COLO668 (cell line): ENCODE results near the gene TPD52L1.
A peak's percentile ranks its signal among the peaks of the same experiment; 100 is the strongest.
"Not testable (repeated sequence)": the region's sequence is repeated elsewhere in the genome, so short reads cannot be mapped to it uniquely, and the experiment has no call there.

Experiments used
- DNase-seq: peaks from one replicate; lab custom pipeline; 2025; ENCODE audit not compliant: unreplicated experiment; lab: John Stamatoyannopoulos, UW

TPD52L1 gene

DNA sequence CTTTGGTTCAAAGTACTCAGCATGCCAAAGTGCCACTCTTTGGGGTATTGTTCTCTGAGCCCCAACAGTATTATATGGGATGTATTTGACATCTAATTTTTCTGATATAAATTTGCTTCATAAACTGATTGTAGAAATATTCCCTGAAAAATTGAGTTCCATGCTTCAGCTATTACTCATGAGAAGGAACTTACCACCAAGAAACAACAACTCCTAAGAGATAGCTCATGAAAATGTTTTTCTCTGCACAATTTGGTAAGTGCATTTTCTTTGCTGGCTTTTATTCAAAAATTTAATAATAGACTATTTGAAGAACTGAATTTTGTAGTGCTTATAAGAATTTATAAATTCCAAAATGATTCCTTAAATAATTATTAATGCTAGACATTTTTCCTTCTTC is 12.8 kb upstream of the TPD52L1 start:
- DNase-seq = no peak

DNA sequence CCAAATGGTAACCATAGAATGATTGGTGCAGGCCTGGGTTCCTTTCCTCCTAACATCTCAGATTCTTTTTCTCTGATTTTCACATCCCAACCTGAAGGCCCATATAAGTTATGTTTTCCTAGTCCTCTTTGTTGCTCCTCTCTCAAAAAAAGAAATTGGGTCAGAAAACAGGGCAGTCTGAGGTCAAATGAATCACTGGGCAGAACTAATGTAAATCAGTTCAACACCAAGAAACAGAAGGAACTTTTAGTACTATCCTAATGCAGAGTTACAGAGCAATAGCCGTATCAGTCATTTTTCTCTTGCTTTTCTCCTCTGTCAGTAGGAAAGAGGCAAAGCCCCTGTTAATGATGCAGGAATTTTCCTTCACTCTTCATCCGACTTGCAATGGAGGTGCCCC is 11.0 kb upstream of the TPD52L1 start:
- no peak for DNase-seq

DNA sequence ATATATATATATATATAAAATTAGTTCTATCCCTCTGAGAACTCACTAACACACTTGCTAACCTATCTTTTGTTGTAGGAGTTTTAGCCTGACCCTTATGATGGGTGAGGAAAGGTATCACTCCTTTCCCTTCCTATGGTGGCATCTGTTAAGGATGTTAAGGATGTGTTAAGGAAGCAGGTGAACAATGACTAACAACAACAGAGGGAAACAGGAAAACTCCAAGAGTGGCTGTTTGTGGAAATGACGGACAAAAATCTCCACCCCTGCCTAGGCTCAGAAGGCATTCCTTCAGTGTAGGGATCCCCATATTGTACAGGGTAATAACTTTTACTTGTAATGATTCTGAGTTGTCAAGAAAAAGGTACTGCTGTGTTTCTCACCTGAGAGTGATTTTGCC is 8.8 kb upstream of the TPD52L1 start:
- no peak for DNase-seq

DNA sequence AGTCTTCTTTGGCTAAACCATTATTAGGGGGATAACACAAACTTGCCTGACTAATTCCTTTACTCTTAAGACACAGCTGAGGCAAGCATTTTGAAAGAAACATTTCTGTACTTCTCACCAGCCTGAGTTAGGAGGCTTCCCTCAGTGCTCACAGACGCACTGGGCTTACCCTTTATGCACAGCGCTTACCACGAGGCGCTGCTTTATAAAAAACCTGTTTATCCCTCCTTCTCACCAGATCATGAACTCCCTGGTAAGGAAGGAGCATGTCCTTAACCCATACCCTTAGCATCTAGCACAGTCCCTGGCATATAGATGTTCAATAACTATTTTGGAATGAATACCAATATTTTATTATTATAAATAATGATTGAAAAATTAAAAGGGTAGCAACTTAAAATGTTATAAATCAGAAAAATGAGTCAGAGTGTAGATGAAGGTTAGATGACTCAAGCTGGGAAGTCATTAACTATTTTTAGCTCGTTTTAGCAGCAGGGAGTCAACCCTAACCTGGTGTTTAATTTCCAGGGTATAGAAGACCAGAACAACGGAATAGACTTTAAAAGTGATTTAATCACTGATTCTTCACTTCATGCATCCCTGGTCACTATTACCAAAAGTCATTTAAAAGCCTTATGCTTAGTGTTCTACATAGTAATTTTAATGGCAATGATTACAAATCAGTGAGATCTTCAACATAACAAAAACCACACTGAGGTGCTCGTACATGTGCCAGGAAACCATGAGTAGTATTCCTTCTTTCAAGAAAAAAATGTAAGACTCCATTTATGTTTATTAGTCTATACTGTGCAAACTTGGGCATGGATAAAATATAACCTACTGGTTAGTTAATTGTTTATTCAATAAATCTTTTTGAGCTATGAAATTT is 4.1 kb upstream of the TPD52L1 start:
- no peak for DNase-seq

DNA sequence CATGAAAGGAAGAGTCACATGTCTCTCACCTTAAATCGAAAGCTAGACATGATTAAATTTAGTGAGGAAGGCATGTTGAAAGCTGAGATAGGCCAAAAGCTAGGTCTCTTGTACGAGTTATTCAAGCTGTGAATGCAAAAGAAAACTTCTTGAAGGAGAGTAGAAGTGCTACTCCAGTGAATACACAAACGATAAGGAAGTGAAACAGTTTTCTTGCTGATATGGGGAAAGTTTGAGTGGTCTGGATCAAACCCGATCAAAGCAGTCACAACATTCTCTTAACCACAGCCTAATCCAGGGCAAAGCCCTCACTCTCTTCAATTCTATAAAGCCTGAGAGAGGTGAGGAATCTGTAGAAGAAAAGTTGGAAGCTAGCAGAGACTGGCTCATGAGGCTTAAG is 1.9 kb upstream of the TPD52L1 start:
- no peak for DNase-seq

DNA sequence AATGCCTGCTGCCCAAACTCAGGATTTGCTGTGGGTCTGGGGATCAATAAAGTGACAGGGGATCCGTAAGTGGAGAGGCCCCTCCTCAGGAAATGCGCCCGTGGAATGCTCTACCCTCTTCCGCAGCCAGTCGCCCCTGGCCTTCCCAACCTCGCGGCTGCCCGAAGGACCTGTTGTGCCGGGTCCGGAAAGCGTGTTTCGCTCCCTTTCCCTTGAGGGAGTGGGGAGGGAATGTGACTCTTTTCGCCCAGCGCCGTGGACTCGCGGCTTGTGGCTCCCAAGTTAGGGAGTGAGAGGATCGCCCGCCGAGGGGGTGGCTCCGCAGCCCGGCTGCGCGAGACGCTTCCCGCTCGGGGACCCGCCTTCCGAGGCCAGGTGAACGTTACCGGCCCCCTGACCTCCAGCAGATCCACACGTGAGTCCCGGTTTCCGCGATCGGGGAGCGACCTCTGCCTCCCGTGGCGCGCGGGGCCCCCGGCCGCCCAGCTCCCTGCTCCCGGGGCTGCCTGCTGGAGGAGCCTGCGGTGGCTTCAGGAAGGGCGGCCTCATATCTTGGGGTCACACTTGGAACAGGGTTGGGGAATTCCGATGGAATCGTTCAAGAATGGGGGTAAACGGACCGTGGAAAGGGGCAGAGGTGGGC is 666 bp downstream of the TPD52L1 start:
- DNase-seq = peak; percentile 25

DNA sequence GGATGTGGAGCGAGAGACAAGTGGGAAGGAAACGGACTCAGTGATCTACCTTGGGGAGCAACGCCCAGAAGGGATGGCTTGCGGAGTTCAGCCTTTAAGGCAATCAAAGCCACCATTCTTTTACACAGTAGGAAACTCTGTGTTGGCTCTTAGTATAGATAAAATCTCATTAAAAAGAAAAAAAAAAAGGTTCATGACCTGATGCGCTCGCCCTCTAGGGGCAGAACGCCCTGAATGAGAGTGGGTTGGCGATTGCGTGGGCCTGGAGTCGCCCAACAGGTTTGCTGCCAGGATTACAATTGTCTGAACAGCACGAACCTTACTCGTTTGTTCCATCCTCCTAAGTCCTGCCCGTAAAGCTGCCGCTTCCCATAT is 1.2 kb downstream of the TPD52L1 start:
- DNase-seq = peak; percentile 10

DNA sequence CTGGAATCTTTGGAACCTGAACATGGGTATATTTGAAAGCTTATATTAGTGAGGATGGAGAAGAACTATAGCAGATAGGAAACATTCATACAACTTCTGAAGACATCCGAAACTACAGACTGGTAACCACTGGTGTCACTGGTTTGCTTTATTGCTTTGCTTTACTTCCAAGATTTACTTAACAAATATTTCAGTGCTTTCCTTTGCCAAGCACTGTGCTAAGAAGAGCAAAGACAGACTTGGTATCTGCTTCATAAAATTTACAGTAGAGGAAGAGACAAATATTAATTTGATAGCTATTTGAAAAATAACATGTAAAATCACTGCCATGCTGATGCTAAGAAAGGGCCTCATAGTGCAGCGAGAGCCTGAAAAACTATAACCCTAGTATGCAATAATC is 1.8 kb downstream of the TPD52L1 start:
- no peak for DNase-seq

DNA sequence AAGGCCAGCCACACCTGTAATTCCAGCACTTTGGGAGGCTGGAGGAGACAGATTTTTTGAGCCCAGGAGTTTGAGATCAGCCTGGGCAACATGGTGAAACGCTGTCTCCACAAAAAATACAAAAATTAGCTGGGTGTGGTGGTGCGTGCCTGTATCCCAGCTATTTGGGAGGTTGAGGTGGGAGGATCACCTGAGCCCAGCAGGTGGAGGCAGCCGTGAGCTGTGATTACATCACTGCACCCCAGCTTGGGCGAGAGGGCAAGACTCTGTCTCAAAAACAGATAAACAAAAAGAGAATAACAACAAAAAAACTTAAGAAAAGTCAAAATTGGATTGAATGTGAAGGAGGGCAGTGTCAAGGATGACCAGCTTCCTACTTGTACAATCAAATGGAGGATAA is 2.9 kb downstream of the TPD52L1 start:
- DNase-seq = no peak

DNA sequence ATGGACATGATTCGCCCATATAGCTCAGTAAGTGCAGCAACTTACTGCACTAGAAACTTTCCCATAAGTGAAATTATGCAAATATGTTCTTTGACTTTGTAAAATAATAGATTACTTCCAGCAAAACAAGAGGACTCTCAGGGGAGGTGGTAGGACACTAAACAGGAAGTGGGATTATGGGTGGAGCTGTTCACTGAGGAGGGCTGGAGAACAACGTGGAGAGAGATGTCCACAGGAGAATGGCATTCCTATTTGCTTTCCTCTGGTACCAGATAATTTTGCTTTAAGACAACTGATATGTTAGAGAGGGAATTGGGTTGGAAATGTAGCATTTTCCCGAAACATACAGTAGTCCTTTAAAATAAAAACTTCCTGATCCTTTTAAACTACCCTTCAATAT is 3.7 kb downstream of the TPD52L1 start:
- DNase-seq = no peak

DNA sequence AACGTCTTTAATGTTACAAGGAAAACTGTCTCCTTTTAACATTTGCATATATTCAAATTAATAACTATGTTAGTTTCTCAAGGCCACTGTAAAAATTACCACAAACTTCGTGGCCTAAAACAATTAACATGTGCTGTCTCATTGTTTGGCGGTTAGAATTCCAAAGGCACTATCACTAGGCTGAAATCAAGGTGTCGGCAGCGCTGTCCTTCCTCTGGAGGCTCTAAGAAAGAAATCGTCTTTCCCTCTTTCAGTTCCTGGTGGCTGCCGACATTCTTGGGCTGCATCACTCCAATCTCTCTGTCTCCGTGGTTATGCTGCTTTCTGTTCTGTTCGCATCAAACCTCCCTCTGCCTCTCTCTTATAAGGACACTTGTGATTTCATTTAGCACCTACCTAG is 4.2 kb downstream of the TPD52L1 start:
- no peak for DNase-seq

DNA sequence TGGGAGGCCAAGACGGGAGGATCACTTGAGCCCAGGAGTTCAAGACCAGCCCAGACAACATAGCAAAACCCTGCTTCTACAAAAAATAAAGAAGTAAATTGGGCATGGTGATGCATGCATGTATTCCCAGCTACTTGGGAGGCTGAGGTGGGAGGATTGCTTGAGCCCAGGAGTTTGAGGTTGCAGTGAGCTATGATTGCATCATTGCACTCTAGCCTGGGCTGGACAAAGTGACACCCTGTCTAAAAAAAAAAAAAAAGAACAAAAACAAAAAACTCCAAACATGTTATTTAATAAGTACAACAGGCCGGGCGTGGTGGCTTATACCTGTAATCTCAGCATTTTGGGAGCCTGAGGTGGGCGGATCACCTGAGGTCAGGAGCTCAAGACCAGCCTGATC is 9.8 kb downstream of the TPD52L1 start:
- not testable (repeated sequence) for DNase-seq

DNA sequence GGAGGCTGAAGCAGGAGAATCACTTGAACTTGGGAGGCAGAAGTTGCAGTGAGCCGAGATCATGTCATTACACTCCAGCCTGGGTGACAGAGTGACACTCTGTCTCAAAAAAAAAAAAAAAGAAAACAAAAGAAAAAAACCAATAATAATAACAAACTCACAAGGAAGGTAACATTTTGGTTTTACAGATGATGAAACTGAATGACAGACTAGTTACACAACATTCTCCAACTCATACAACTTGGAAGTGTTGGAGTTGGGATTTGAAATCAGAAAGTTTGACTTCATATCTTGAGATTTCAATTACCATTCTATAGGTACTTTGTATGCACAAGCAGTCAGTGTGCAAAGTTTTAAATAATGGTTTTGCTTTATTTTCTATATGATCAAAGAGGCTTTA is 10.2 kb downstream of the TPD52L1 start:
- DNase-seq = no peak

DNA sequence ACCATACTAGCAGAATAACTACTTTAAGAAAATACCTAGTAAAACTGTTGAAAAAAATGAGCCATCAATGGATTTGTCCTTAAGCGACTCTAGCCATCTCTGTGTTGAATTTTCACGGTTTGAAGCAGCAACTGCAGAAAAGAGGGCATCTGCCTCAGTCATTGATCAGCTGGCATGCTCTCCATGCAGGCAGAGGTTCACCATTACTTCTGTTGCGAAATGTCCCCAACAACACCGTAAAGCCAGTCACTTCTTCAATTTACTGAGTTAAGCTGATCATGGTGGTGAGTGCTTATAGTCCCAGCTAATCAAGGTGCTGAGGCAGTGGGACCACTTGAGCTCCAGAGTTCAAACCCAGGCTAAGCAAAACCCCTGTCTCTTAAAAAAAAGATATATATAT is 11.1 kb downstream of the TPD52L1 start:
- DNase-seq = no peak

DNA sequence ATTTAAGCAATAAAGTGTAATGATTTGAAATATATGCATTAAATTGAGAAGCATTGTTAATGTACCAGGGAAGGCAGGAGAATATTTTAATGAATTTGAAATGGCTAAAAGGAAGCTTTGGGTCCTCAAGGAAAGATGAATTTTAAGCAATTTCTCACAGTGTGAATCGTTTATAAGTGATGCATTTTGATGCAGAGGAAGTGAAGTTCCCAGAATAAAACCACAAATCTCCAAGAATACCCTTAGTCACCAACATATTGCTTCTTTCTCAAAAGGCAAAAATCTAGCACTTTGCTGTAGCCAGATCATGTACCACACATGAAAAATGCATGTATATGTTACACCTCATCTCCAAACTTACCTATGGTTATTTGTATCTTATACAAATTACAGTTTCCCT is 11.7 kb downstream of the TPD52L1 start:
- no peak for DNase-seq

DNA sequence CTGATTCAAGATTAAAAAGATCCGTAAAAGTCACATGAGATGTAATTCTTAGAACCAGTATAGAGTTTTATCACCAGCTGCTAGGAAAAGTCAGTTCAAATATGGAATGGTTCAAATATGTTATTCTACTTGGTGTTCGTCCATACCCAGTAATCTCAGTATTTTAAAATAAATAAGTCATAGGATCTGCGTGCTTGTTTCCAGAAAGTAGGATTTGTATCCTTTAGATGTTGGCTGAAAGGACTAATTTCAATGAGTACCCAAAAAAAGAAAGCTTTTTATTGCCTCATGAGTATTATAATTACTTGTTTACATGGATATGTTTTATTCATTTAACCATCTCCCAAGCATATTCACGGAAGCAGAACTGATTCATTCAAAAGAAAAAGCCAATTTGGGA is 12.2 kb downstream of the TPD52L1 start:
- no peak for DNase-seq

DNA sequence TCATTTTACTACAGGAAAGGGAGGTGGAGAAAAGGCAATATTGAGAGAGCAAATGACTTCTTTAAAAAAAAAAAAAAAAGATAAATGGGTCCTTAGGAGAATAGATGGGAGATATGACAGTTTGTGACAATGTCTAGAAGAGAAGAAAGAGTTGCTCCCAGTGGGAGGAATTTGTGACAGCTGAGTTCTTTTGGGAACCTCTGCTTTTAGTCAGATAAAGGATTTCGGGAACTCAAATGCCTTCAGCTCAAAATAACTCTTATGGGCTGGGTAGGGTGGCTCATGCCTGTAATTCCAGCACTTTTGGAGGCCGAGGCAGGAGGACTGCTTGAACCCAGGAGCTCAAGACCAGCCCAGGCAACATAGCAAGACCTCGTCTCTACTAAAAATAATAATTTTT is 13.1 kb downstream of the TPD52L1 start:
- DNase-seq = no peak

DNA sequence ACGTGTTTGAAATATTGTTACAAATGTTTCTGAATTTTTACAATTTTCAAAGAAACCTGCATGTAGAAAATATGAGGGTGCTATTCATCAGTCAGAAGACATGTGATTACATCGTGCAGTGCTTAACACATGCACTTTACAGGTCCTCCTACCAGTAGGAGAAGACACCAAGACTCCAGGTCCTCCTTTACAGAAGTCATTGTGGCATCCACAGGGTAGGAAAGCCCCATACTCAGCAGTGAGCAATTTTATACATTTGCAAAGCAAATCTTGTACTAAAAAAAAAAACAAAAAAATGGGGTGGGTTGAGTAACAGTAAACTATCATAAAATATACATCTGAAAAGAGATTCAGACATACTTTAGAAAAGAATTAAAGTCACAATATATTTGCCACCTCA is 14.0 kb downstream of the TPD52L1 start:
- DNase-seq = no peak

DNA sequence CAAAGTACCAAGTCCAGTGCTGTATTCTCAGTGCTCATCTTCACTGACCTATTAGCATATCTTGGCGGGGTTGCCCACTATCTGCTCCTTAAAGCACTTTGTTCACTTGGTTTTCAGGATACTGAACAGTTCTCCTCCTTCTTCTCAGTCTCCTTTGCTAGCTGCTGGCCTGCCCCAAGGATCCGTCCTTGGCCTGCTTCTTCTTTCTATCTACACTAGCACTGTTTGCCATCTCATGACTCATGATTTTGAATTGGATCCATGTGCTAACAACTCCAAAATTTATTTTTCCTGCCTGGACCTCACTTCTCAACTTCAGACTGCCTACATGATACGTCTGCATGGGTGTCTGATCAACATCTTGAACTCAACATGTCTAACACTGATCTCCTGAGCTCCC is 15.5 kb downstream of the TPD52L1 start:
- DNase-seq = no peak

DNA sequence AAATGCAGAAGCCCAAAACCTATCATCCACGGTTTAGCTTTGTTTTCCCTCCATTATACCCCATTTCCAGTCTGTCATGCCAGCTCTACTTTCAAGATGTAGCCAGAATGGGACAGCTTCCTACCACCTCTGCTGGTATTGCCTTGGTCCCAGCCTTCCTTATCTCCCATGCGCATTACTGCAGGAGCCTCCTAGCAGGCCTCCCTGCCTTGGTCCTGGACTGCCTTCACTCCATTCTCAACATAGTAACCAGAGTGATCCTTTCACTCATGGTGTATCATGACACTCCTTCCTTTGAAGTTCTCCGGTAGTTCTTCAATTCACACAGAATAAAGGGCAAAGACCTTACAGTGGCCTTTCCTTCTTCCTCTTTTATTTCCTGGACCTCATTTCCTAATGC is 15.9 kb downstream of the TPD52L1 start:
- no peak for DNase-seq

DNA sequence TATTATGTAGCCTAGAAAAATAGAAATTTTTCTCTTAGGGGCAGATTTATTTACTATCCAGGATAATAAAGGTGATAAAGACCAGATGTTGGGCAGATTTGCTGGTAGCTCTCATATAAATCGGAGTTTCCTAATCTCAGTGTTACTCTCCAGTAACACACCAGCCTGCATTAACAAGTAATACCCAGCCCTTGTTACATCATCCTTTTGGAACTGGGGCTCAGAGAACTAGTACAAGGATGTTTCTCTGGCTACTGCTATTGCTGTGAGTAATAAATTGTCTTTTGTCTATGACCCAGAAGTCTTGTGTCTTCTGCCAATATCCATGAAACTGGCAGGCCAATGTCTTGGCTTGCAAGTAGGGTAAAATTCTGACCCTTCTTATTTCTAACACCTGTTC is 16.8 kb downstream of the TPD52L1 start:
- no peak for DNase-seq

DNA sequence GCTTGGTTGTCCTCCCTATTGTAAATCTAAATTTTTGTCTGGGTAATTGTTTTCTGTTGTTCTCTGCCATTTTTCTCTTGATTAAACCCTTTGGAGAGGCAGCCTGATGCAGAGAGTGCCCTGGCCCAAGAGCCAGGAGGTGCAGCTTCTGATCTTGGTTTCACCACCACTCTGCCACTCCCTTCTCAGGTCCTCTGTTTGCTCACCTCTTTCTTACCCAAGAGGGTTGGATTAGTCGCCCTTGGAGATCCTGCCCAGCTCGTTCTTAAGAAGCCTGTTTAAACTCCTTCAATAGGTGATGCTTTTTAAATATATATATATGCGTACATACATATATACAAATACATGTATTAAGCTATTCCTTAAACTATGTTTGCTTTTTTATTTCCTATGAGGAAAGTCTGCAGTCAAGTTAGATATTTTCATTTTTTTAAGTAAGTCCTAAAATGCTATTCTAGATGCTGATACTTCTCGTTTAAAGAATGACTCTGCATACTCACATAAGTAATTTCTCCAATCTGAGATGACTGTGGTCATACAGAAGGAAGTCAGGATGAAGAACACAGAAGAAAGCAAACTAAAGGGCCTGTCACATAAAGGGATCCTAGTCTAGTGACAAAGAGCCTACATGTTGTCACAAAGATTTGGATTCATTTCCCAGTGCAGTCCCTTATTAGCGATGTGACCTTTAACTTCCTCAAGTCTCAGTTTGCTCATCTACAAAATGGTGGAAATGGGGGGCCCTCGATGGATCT is 19.9 kb downstream of the TPD52L1 start:
- no peak for DNase-seq
